HG02943 (cell line): ENCODE measurements around the gene ATP12A.

Experiments used
- ATAC-seq: cut with Tn5 transposase; IDR thresholded peaks from one replicate; pipeline ENCODE4 v1.9.1; 2021; ENCODE audit warnings: mild to moderate bottlenecking, low read depth, moderate library complexity; ENCODE audit not compliant: unreplicated experiment

ATP12A gene

GRCh38 chr13:24680258-24680920, at the start of gene ATP12A:
TSS of gene ATP12A (plus strand) at chr13:24680408. CDS start at chr13:24680744, 336 bp downstream.
- no peak for ATAC-seq

DNA sequence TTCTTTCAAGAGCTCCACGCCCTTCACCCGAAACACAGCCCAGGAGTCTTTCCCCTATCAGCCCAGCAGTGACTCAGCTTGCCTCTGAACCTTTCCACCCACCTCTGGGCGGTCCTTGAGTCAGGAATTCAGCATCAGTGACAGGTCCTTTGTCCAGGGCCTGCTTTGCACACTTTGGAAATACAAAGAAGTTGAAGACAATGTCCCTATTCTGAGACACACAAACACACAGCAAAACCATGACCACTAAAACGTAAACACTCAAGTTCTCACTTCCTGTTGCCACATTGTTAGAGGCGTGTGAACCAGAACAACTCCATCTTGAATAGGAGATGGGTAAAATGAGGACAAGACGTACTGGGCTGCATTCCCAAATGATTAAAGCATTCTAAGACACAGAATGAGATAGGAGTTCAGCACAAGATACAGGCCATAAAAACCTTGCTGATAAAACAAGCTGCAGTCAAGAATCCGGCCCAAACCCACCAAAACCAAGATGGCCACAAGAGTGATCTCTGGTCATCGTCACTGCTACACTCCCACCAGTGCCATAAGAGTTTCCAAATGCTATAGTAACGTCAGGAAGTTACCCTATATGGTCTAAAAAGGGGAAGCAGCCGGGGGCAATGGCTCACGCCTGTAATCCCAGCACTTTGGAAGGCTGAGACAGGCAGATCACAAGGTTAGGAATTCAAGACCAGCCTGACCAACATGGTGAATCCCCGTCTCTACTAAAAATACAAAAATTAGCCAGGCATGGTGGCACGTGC, 49.2 kb upstream of the ATP12A start:
- no peak for ATAC-seq

DNA sequence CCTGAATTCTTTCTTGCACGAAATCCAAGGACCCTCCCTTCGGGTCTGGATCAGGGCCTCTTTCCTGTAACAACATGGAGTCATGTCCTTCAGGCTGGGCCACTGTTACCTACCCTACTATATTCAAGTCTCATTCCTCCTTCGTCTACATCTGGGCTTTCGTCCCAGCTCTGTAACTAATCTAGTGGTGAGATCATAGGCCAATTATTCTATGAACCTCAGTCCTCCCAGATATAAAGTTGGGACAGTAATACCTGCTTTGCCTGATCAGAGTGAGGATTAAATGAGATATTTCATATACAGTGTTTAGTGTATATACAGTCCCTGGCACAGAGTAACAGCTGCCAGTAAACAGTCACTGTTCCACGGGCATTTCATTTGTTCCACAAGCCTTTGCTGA, 48.3 kb upstream of the ATP12A start:
- no peak for ATAC-seq

- ATAC-seq = no peak
Observed at GRCh38 chr13:24632382-24633121, 47.7 kb upstream of the ATP12A start.

GRCh38 chr13:24636776-24637175, 43.4 kb upstream of the ATP12A start:
- ATAC-seq = no peak

GRCh38 chr13:24638096-24638495, 42.1 kb upstream of the ATP12A start:
- no peak for ATAC-seq

DNA sequence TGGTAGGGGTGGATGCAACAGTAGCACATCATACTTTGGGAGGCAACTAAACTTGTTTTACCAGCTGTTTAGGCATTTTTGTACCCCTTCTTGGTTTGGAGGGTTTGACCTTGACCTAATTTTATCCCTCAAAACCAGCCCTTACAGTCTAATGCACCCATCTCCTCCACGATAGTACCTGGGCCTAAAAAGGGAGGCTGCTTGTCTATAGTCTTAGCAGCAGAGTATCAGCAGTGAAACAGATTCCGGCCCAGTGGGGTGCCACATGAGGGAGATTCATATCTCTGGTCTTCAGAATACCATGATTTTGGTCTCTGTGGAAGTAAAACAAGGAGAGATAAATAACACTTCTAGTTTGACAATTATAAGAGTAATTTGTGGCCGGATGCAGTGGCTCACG, 39.5 kb upstream of the ATP12A start:
- no peak for ATAC-seq

DNA sequence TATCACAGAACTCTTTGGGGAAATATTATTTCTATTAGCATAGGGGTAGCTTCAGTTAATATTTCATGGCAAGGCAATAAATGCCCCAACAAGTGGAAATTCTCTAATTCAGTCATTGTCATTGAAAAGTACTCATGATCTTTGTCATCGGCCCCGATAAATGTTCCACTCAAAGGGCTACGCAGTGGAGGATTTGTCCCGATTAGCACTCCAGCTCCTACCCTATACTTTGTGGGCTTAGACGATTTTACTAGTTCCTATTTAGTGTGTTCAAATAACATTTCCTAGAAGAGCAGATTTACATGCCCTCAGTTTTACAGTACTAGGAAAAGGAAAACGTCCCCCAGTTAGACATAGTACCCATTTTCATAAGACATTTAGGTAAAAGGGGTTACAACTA, 38.0 kb upstream of the ATP12A start:
- ATAC-seq = no peak

GRCh38 chr13:24644036-24644435, 36.2 kb upstream of the ATP12A start:
- no peak for ATAC-seq

DNA sequence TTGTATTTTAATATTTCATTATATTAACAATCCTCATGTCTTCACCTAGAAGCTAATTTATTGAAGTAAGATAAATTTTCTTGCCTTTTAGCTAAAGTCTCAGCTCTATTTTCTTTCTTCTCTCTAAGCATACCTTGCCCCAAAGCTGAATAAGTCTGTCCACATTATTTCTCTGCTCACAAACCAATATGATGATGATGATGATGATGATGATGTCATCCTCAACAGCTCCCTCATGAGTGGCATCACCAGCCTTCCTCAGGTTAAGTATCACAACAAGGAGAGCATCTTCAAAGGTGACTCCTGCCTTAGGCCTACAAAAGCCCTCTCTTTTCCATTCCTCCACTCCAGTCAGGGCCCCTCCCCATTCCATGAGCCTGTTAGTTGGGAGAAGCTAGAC, 31.9 kb upstream of the ATP12A start:
- ATAC-seq = no peak

GRCh38 chr13:24648983-24649687, 31.1 kb upstream of the ATP12A start:
- ATAC-seq = no peak

DNA sequence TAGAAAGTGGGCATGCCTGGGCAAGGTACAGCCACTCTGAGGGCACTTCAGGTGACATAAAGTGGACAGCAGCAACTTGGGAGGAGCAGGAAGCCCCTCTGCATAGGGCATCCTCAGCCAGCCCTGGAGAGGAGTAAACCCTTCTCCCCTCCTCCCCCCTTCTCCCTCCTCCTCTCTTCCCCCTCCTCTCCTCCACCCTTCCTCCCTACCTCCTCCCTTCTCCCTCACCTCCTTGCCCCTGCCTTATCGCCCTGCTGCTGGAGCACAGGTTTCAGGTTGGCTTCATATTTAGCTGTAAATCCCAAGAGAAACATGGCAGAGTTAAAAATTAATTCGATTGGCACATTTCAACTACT, 30.5 kb upstream of the ATP12A start:
- ATAC-seq = no peak

GRCh38 chr13:24650161-24650560, 30.0 kb upstream of the ATP12A start:
- no peak for ATAC-seq

DNA sequence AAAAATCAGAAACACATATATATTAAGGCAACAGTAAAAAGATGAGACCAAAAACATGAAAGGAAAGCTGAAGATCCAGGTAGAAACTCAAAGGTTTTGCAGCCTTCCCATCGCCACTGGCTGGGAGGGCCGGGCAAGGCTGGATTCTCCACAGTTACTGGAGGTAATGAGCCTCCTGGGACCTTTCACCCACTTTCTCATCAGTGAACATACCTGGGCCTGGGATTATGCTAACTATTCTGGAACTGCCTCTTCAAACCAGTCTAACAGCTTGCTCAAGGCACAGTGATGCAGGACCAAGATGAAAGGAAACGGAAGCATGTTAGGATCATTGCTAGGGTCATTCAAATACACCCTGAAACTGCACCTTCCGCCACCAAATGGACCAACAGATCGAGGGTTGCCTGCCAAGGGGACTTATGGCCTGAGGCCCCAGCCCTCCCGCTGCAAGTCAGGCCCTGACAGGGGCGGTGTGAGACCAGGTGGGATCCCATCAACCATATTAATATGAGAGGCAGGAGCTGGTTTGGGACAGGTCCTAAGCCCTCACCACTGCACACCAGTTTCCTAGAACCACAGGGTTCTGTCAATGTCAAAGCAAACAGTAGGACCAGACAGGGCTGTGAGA, 28.4 kb upstream of the ATP12A start:
- ATAC-seq = no peak

DNA sequence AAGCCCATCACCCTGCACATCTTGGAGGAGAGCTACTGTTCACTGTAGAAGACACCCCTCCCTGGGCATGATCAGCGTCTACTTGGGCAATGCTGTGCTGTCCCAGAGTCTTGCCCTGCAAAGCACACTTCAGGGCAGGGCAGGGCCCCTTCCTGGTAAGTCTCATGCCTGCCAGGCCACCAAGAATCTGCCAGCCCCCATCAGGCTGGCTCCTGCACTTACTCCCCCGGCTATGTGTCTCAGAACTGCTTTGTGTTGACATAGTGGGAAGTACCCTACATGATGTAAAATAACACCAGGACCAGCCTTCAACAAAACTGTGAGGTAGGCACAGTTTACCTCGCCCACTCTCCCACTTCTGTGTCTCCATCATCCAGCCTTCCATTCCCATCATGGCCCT, 27.8 kb upstream of the ATP12A start:
- ATAC-seq = no peak

GRCh38 chr13:24654741-24655140, 25.5 kb upstream of the ATP12A start:
- ATAC-seq = no peak

GRCh38 chr13:24659239-24659638, 21.0 kb upstream of the ATP12A start:
- no peak for ATAC-seq

GRCh38 chr13:24660023-24660741, 20.0 kb upstream of the ATP12A start:
- no peak for ATAC-seq

GRCh38 chr13:24661713-24662112, 18.5 kb upstream of the ATP12A start:
- no peak for ATAC-seq
